K562 (cell line): ENCODE results near the gene HMCN2.

ENCODE experiments used
- BDP1 ChIP-seq: IDR thresholded peaks from 3 replicates; pipeline ENCODE4 v1.6.1; 2011; ENCODE audit not compliant: insufficient read length, insufficient read depth
- CREM ChIP-seq: IDR thresholded peaks from 2 replicates; pipeline ENCODE4 v1.6.1; 2014; ENCODE audit warnings: antibody characterized with exemption, low read depth
- E2F3 ChIP-seq: fragments of 250-450 bp; sonication (Bioruptor Pico); IDR thresholded peaks from 2 replicates; pipeline ENCODE4 v1.4.0; 2020; ENCODE audit warnings: mild to moderate bottlenecking
- FOS ChIP-seq: IDR thresholded peaks from 3 replicates; pipeline ENCODE4 v1.6.1; 2011; ENCODE audit not compliant: insufficient read length; ENCODE audit errors: extremely low read depth
- MAZ ChIP-seq, 2 experiments: fragments of 450-650 bp in 1 of 2; sonication (generic) in 1 of 2; formaldehyde crosslinking; IDR thresholded peaks in 1 of 2; conservative IDR thresholded peaks in 1 of 2; 2 replicates each; pipeline versions ENCODE4 v1.4.0 to v1.5.0; 2020; ENCODE audit warnings: mild to moderate bottlenecking in 1 of 2, missing genetic modification reagents in 1 of 2
- NONO ChIP-seq, 2 experiments: fragments of 200-400 bp in 1 of 2; fragments of 450-650 bp in 1 of 2; formaldehyde crosslinking in 1 of 2; IDR thresholded peaks; 2 replicates each; pipeline ENCODE4 v1.6.1; 2017; ENCODE audit warnings: low read depth in 2 of 2, mild to moderate bottlenecking in 2 of 2, moderate library complexity in 2 of 2, low read length in 1 of 2
- RFX5 ChIP-seq: IDR thresholded peaks from 2 replicates; pipeline ENCODE4 v1.6.1; 2011; ENCODE audit warnings: low read depth, mild to moderate bottlenecking, improper control_type of control experiment, low read length
- SAP30 ChIP-seq: fragments of 200-600 bp; sonication (generic); IDR thresholded peaks from 2 replicates; pipeline ENCODE4 v1.6.1; 2012; ENCODE audit warnings: borderline replicate concordance, low read depth, mild to moderate bottlenecking, moderate library complexity, low read length, control low read depth, inconsistent platforms; ENCODE audit not compliant: insufficient read depth, poor library complexity, severe bottlenecking

- TF ChIP-seq CREM (no peak), E2F3 (no peak), FOS (no peak), BDP1 (no peak), NONO (IDR thresholded peaks at IDR 0.05; ENCODE audit: low read depth in 2 of 2, low read length in 1 of 2) (no peak), RFX5 (no peak), SAP30 (no peak), MAZ (CRISPR knock-in tag; conservative IDR thresholded peaks at IDR 0.05 in 1 of 2, IDR thresholded peaks at IDR 0.05 in 1 of 2) (no peak)
Observed at GRCh38 chr9:130480673-130481072, 215.1 kb downstream of the HMCN2 start.
